NCI-H1105 (cell line): ENCODE data around the gene CD99L2.
"Not testable (repeated sequence)": the region's sequence is repeated elsewhere in the genome, so short reads cannot be mapped to it uniquely, and the experiment has no call there.

Experiments used
- DNase-seq: peaks from one replicate; lab custom pipeline; 2025; lab: John Stamatoyannopoulos, UW

Gene CD99L2

GRCh38 chrX:150897421-150898320 is 797 bp downstream of the CD99L2 start:
- DNase-seq: peak; percentile 47

GRCh38 chrX:150896632-150897031 is 1.8 kb downstream of the CD99L2 start:
- DNase-seq: no peak

GRCh38 chrX:150893936-150894335 is 4.5 kb downstream of the CD99L2 start:
- no peak for DNase-seq

- no peak for DNase-seq
Observed at GRCh38 chrX:150889131-150889530, 9.3 kb downstream of the CD99L2 start.

GRCh38 chrX:150887906-150888465 is 10.5 kb downstream of the CD99L2 start:
- no peak for DNase-seq

- DNase-seq: not testable (repeated sequence)
Observed at GRCh38 chrX:150887268-150887667, 11.2 kb downstream of the CD99L2 start.

GRCh38 chrX:150886381-150886780 is 12.1 kb downstream of the CD99L2 start:
- DNase-seq: no peak

- no peak for DNase-seq
Observed at GRCh38 chrX:150880808-150881165, 17.7 kb downstream of the CD99L2 start.

GRCh38 chrX:150879855-150880807 is 18.3 kb downstream of the CD99L2 start:
- no peak for DNase-seq

GRCh38 chrX:150875621-150876020 is 22.8 kb downstream of the CD99L2 start:
- not testable (repeated sequence) for DNase-seq

GRCh38 chrX:150874448-150874847 is 24.0 kb downstream of the CD99L2 start:
- DNase-seq: no peak

GRCh38 chrX:150873616-150874015 is 24.9 kb downstream of the CD99L2 start:
- DNase-seq: no peak

GRCh38 chrX:150872773-150873336 is 25.6 kb downstream of the CD99L2 start:
- DNase-seq: no peak

- no peak for DNase-seq
Observed at GRCh38 chrX:150871341-150871811, 27.1 kb downstream of the CD99L2 start.

- no peak for DNase-seq
Observed at GRCh38 chrX:150870487-150871340, 27.8 kb downstream of the CD99L2 start.

- DNase-seq: no peak
Observed at GRCh38 chrX:150870029-150870428, 28.4 kb downstream of the CD99L2 start.

- DNase-seq: no peak
Observed at GRCh38 chrX:150869450-150869849, 29.0 kb downstream of the CD99L2 start.

- no peak for DNase-seq
Observed at GRCh38 chrX:150868625-150869024, 29.8 kb downstream of the CD99L2 start.

GRCh38 chrX:150864127-150864526 is 34.3 kb downstream of the CD99L2 start:
- DNase-seq: no peak

- no peak for DNase-seq
Observed at GRCh38 chrX:150863191-150863590, 35.3 kb downstream of the CD99L2 start.

- no peak for DNase-seq
Observed at GRCh38 chrX:150857453-150857852, 41.0 kb downstream of the CD99L2 start.
